Stimulated activated effector memory CD8-positive, alpha-beta T cell treated with anti-CD3 and anti-CD28 coated beads, Interleukin-12 subunit alpha, Interleukin-12 subunit beta, amount 100 ng/mL, for 72 hours (primary cell): ENCODE measurements around the gene NME1.
A peak's percentile ranks its signal among the peaks of the same experiment; 100 is the strongest.
"Not testable (repeated sequence)": the region's sequence is repeated elsewhere in the genome, so short reads cannot be mapped to it uniquely, and the experiment has no call there.

Source experiments
- ATAC-seq: fragments of 150-1000 bp; cut with Tn5 transposase; 2 replicates; pipeline ENCODE4 v1.10.0; 2021
- DNase-seq, 2 donors: peaks; one replicate each; pipeline ENCODE4 v3.0.0; 2021 to 2022; ENCODE audit warnings: low spot score in 2 of 2
- H3K27ac Mint-ChIP-seq: one replicate; pipeline ENCODE4 v1.8.0; 2022; ENCODE audit warnings: mild to moderate bottlenecking, mixed read lengths
- H3K36me3 Mint-ChIP-seq: one replicate; pipeline ENCODE4 v1.8.0; 2022; ENCODE audit warnings: mild to moderate bottlenecking, mixed read lengths
- H3K4me1 Mint-ChIP-seq: one replicate; pipeline ENCODE4 v1.8.0; 2022; ENCODE audit warnings: mixed read lengths
- H3K4me3 Mint-ChIP-seq: one replicate; pipeline ENCODE4 v1.8.0; 2022; ENCODE audit warnings: mild to moderate bottlenecking, mixed read lengths
- H3K9me3 Mint-ChIP-seq: one replicate; pipeline ENCODE4 v1.8.0; 2022; ENCODE audit warnings: mixed read lengths

Gene NME1

GRCh38 chr17:51166198-51166986, 13.0 kb downstream of the NME1 start, which contains the start of gene NME2:
Gene NME2, plus strand, starts transcription at chr17:51166411. Its CDS starts 420 bp downstream, at chr17:51166831.
- Mint-ChIP-seq H3K4me3 (peak within 1 kb of the TSS; percentile 87), H3K27ac (peak within 1 kb of the TSS; percentile 96), H3K4me1 (peaks cover 38% of the 10 kb centered on the region), H3K9me3 (no peaks in the 10 kb centered on the region), H3K36me3 (peaks cover 96% of the 10 kb centered on the region)
- DNase-seq (peak; percentile 69 to 92), ATAC-seq (peak; percentile 89)

- no peaks in the 10 kb centered on the region for H3K9me3 Mint-ChIP-seq
- peak overlapping the region; percentile 96 for H3K27ac Mint-ChIP-seq
- ATAC-seq (peak; percentile 74), DNase-seq (peak; percentile 74 to 89)
- peaks cover 96% of the 10 kb centered on the region for H3K36me3 Mint-ChIP-seq
- H3K4me3 Mint-ChIP-seq, result peak overlapping the region; percentile 87
- H3K4me1 Mint-ChIP-seq, result peaks cover 38% of the 10 kb centered on the region
Measured at GRCh38 chr17:51166987-51167931, 13.9 kb downstream of the NME1 start.

GRCh38 chr17:51169340-51169739, 16.0 kb downstream of the NME1 start:
- ATAC-seq (no peak), DNase-seq (no peak)
- H3K9me3 Mint-ChIP-seq, result no peaks in the 10 kb centered on the region
- peaks cover 93% of the 10 kb centered on the region for H3K36me3 Mint-ChIP-seq
- H3K4me3 Mint-ChIP-seq, result no peak overlapping the region
- peaks cover 38% of the 10 kb centered on the region for H3K4me1 Mint-ChIP-seq
- peak overlapping the region; percentile 82 for H3K27ac Mint-ChIP-seq

- no peak overlapping the region for H3K4me3 Mint-ChIP-seq
- peaks cover 28% of the 10 kb centered on the region for H3K4me1 Mint-ChIP-seq
- H3K36me3 Mint-ChIP-seq, result peaks cover 93% of the 10 kb centered on the region
- no peak overlapping the region for H3K27ac Mint-ChIP-seq
- DNase-seq, result no peak
- H3K9me3 Mint-ChIP-seq, result no peaks in the 10 kb centered on the region
- no peak for ATAC-seq
Measured at GRCh38 chr17:51170736-51171135, 17.4 kb downstream of the NME1 start.

- DNase-seq, H3K9me3 Mint-ChIP-seq, H3K4me3 Mint-ChIP-seq, H3K27ac Mint-ChIP-seq, ATAC-seq: not testable (repeated sequence)
- H3K4me1 Mint-ChIP-seq, result peaks cover 24% of the 10 kb centered on the region
- peaks cover 96% of the 10 kb centered on the region for H3K36me3 Mint-ChIP-seq
Measured at GRCh38 chr17:51172030-51172429, 18.7 kb downstream of the NME1 start.

- no peak overlapping the region for H3K27ac Mint-ChIP-seq
- H3K36me3 Mint-ChIP-seq, result peaks cover 80% of the 10 kb centered on the region
- H3K4me1 Mint-ChIP-seq, result no peaks in the 10 kb centered on the region
- ATAC-seq (no peak), DNase-seq (peak in 1 of 2 donors; percentile 33)
- no peak overlapping the region for H3K4me3 Mint-ChIP-seq
- H3K9me3 Mint-ChIP-seq, result no peaks in the 10 kb centered on the region
Measured at GRCh38 chr17:51180486-51180885, 27.1 kb downstream of the NME1 start.

- no peaks in the 10 kb centered on the region for H3K9me3 Mint-ChIP-seq
- peaks cover 86% of the 10 kb centered on the region for H3K36me3 Mint-ChIP-seq
- peak overlapping the region; percentile 50 for H3K27ac Mint-ChIP-seq
- ATAC-seq, result no peak
- no peak for DNase-seq
- H3K4me1 Mint-ChIP-seq, result no peaks in the 10 kb centered on the region
- no peak overlapping the region for H3K4me3 Mint-ChIP-seq
Measured at GRCh38 chr17:51184124-51184523, 30.8 kb downstream of the NME1 start.

GRCh38 chr17:51185763-51186332, 32.5 kb downstream of the NME1 start:
- no peak overlapping the region for H3K4me3 Mint-ChIP-seq
- no peak overlapping the region for H3K27ac Mint-ChIP-seq
- no peaks in the 10 kb centered on the region for H3K9me3 Mint-ChIP-seq
- ATAC-seq (no peak), DNase-seq (no peak)
- H3K4me1 Mint-ChIP-seq, result no peaks in the 10 kb centered on the region
- H3K36me3 Mint-ChIP-seq, result peaks cover 91% of the 10 kb centered on the region

GRCh38 chr17:51188271-51188833, 35.0 kb downstream of the NME1 start:
- Mint-ChIP-seq H3K9me3 (no peaks in the 10 kb centered on the region), H3K36me3 (peaks cover 93% of the 10 kb centered on the region), H3K4me1 (no peaks in the 10 kb centered on the region), H3K27ac (peak overlapping the region; percentile 29), H3K4me3 (no peak overlapping the region)
- DNase-seq (no peak), ATAC-seq (no peak)

- ATAC-seq (no peak), DNase-seq (no peak)
- peaks cover 93% of the 10 kb centered on the region for H3K36me3 Mint-ChIP-seq
- H3K9me3 Mint-ChIP-seq, result no peaks in the 10 kb centered on the region
- H3K27ac Mint-ChIP-seq, result peak overlapping the region; percentile 37
- no peak overlapping the region for H3K4me3 Mint-ChIP-seq
- H3K4me1 Mint-ChIP-seq, result no peaks in the 10 kb centered on the region
Measured at GRCh38 chr17:51189162-51189561, 35.8 kb downstream of the NME1 start.

- Mint-ChIP-seq H3K4me3 (no peak overlapping the region), H3K27ac (peak overlapping the region; percentile 37), H3K9me3 (no peaks in the 10 kb centered on the region), H3K36me3 (peaks cover 93% of the 10 kb centered on the region), H3K4me1 (no peaks in the 10 kb centered on the region)
- no peak for DNase-seq
- ATAC-seq, result no peak
Measured at GRCh38 chr17:51189628-51190027, 36.3 kb downstream of the NME1 start.

GRCh38 chr17:51191895-51192294, 38.5 kb downstream of the NME1 start:
- no peak for ATAC-seq
- DNase-seq, result no peak
- Mint-ChIP-seq H3K4me3 (no peak overlapping the region), H3K9me3 (no peaks in the 10 kb centered on the region), H3K4me1 (no peaks in the 10 kb centered on the region), H3K36me3 (peaks cover 91% of the 10 kb centered on the region), H3K27ac (no peak overlapping the region)

GRCh38 chr17:51197754-51198153, 44.4 kb downstream of the NME1 start:
- H3K27ac Mint-ChIP-seq, result peak overlapping the region; percentile 10
- H3K9me3 Mint-ChIP-seq, result no peaks in the 10 kb centered on the region
- peaks cover 97% of the 10 kb centered on the region for H3K36me3 Mint-ChIP-seq
- no peak overlapping the region for H3K4me3 Mint-ChIP-seq
- H3K4me1 Mint-ChIP-seq, result no peaks in the 10 kb centered on the region
- ATAC-seq, result no peak
- no peak for DNase-seq

GRCh38 chr17:51200295-51200694, 46.9 kb downstream of the NME1 start:
- peak overlapping the region; percentile 34 for H3K27ac Mint-ChIP-seq
- peaks cover 97% of the 10 kb centered on the region for H3K36me3 Mint-ChIP-seq
- no peak overlapping the region for H3K4me3 Mint-ChIP-seq
- ATAC-seq (peak; percentile 49), DNase-seq (no peak)
- H3K9me3 Mint-ChIP-seq, result no peaks in the 10 kb centered on the region
- no peaks in the 10 kb centered on the region for H3K4me1 Mint-ChIP-seq

GRCh38 chr17:51200846-51201245, 47.5 kb downstream of the NME1 start:
- DNase-seq (no peak), ATAC-seq (no peak)
- Mint-ChIP-seq H3K27ac (peak overlapping the region; percentile 34), H3K4me3 (no peak overlapping the region), H3K36me3 (peaks cover 97% of the 10 kb centered on the region), H3K4me1 (no peaks in the 10 kb centered on the region), H3K9me3 (no peaks in the 10 kb centered on the region)
